GM04504 (cell line): ENCODE measurements around the gene NHEJ1.

ENCODE experiments used
- DNase-seq: peaks from one replicate; pipeline ENCODE4 v3.0.0-alpha.2; 2012; ENCODE audit warnings: low read depth

The NHEJ1 gene

DNA sequence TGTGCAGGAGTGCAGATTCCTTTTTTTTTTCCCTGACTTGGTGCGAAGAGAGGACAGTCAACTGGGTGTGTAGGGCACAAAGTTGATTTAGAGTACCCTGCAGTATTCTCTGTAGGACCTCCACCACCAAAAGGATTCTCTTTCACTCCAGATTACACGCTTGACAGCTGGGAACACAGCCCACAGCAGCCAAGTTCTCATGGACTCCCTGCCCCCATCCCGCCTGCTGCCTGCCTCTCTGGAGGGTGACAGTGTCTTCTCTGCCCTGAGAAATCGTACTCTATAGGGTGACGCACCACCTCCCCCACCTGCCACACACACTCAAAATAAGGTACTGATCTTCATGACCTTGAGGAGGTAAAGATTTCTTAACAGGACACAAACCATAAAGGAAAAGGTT, 73.3 kb downstream of the NHEJ1 start:
- no peak for DNase-seq

DNA sequence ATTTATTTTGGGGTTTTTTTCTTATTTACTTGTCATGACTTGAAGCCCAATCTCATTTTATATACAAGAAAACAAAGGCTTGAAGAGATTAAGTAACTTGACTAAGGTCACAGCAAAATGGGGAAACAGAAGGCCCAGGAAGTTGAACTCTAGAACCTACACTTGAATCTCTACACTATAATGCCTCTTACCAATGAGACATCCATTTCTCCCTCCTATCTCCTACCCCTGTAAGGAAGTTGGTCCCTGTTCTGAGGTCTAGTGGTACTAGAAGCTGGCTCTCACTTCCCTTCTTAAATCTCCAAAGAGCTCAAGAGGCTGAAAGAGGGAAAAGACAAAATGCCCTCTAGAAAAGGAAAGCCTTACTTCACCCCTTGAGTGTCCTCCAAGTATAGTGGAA, 74.4 kb downstream of the NHEJ1 start:
- DNase-seq: no peak

DNA sequence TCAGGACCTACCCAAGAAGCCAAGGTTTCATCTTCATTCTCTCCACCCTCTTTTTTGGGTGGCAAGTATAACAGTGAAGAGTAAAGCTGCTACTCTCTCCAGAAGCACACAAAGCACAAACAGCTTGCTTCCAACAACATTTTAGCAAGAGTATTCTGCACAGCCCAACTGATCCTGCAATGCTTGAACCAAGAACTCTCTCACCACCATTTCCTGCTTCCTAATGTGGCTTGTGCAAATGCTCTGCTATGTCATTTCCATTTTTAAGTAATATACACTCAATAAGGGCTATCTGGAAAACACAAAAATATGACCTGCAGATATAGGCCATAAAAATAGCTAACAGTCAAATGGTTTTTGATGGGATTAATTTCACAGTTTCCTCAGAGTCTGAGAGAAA, 75.8 kb downstream of the NHEJ1 start:
- DNase-seq: no peak

DNA sequence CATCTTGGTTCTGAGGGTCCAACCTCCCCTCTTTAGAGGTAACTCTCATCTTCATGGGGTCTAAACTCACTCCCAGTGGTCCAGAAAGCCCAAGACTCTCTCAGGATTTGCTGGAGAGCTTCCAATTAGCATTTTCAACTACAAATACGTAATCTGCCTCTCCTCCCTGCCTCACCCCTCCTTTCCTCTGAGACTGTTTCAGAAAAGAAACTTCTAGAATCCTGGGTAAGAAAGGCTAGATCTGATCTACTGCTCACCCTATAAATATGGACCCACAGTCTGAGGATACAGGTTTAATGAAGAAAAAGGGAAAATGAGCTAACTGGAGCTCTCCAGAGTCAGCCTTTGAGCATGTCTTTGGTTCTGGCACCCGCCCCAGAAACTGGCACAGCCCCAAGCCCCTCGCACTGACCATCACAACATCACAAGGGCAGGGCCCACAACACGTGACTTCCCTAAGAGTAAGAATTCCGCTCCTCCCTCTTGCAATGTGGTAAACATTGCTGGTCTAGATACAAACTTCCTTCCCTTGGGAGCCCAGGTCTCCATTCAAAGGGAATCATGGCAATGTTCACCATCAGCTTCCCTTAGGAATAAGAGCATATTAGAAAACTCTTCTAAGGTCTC, 78.2 kb downstream of the NHEJ1 start:
- no peak for DNase-seq

DNA sequence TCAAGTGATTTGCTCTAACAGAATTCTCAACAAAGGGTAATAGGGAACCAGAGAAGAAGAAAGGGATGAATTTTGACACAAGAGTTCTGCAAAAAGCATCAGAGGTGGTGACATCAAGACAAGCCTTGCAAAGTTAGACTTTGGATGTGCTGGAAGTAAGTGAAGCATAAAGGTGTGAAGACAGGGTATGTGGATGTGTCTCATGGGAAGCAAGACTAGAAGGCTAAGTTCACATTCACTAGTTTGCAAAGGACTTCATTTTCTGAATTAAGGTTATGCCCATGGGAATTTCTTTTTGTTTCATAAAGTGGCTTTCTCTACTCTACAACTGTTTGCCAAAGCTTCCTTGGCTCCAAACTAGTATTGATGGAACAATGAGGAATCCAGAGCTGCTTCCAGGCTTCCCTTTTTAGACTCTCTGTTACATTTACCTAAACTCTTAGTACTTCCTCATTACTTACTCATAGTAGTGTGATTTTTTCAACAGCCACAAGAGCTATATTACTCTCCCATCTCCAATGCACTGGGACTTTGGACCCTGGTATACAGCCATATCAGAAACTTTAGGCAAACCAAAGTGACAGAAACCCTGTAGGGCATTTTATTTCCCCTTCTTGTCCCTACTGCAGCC, 78.8 kb downstream of the NHEJ1 start:
- no peak for DNase-seq

DNA sequence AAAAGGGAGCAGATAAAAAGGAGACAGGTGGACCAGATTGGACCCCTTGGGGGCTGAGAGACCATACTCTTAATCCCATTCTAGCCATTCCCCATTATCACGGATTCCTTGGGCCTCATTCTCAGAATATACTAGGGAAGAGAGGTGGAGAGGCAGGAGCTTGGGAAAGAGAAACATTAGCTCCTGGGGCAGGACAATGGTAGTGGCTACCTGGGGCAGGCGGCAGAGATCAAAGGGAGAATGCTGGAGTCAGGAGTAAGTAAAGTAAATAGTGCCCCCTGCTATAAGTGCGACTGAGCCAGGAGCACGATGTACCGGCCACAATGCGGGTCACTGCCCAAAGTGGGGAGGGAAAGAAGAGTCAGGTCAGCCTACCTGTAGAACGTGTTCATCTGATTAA, 79.5 kb downstream of the NHEJ1 start:
- DNase-seq: no peak

DNA sequence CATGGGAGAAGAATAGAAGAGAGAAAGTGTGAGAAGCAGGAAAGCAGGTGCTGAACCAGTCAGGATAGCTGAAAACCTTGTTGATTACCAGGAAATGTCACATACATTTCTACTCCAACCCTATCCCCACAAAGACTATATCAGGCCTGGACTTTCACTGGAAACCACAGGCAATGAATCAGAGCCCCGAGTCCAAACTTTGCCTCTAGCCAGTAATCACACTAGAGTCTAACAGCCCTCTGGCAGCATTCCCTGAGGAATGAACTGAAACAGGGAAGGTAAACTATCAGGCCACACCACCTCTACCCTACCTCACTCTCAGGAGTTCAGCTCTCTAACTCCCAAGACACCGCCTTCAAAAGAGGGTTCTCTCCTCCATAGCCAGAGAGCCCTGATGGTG, 81.2 kb downstream of the NHEJ1 start:
- no peak for DNase-seq

DNA sequence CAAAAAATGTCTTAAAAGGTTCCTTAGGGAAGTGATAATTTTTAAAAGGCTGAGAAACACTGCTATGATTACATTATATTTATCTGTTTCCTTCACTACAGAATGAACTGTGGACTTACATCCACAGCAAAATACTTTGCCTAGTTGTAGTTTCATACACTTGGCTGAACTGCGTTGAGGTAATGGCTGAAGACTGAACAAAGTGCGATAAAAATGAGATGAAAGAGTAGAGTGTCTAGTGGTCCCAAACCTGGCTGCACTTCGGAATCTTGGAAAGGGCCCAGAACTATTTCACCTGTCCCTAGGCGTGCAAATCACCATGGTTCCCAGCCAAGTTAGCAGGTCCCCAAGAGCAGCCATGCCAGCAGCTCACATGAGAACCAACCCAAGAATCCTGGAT, 81.7 kb downstream of the NHEJ1 start:
- no peak for DNase-seq

DNA sequence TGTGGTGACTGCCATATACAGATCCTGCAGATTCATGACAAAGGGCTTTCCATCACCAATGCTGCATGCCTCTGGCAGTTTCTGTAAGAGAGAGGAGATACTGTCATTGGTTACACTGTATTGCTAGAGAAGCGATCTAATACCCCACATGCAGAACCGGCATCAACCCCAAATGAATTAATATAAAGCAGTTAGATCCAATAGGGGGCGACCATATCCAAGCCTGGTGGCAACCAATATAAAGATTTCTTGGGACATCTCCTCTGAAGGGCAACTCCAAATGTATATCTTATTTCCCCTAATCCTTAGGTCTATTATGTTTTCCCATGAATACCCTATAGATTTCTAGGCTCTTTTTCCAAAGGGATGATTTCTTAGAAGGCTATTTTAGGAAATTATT, 82.5 kb downstream of the NHEJ1 start:
- DNase-seq: no peak

DNA sequence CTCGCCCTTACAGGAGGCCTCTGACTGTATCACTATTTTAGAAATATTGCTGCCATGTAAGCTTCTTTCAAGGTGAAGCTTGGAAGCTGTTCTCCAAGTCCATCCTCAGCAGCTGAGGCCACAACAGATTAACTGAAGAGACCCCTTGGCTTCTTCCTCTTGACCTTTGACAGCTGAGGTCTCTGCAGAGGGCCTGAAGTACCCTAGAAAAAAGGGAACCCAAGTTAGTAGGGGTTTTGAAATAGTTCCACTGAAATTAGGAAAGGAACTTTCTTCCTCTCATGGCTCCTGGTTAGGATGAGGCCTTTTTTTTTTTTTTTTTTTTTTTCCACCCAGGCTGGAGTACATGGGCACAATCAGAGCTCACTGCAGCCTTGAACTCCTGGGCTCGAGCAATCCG, 84.4 kb downstream of the NHEJ1 start:
- DNase-seq: no peak

DNA sequence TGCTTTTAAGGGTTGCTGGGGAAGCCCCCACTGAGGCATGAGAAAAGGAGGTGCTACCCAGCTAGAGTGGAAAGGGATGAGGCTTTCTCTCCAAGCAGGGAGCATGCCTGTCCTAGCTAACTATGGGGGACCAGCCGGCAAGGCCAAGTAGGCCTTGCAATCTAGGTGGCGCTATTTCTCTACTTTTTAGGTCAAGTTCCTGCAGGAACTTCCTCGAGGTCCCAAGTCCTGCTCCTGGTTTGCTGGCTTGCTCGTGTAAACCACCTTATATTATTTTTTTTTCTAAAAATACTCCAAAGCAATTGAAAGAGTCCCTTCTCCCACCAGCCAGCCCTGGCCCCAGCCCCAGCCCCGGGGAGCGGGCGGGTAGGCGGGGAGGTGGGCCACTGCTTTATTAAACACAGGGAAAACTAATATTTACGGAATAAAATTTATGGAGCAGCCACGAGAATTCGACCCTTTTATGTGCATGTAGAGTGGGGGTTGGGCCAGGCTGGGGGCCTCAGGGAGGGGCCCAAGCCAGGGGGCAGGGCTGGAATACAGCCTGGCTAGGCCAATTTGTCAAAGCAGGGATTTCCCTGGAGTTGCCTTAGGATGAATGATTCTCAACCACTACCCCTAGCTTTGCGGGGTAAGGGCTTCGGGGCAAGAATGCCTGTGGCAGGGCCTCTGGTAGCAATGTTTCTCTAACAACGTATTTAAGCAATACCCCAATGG, 87.0 kb downstream of the NHEJ1 start:
- peak; percentile 14 for DNase-seq

DNA sequence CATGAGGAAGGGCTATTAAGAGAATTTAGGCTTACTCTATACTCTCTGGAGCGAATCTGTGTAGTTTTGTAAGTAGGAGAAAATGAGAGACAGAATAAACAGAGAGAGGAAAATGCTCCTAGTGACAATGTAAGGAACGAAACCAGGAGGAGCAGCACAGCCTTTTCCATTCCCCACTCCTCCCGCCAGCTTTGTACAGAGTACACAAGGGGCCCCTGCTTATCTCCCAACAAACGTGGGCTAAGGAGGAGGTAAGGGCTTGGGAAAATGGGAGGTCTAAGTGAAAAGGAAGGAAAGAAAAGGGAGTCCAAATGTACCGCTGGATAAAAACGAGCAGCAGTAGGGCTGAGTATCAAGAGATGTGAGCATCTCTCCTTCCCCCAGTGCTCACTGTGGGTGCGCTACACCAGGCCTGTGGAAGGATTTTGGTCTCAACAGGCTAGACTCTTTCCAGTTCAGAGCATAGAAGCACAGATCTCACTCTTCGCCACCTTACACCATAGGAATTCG, 87.8 kb downstream of the NHEJ1 start:
- no peak for DNase-seq

DNA sequence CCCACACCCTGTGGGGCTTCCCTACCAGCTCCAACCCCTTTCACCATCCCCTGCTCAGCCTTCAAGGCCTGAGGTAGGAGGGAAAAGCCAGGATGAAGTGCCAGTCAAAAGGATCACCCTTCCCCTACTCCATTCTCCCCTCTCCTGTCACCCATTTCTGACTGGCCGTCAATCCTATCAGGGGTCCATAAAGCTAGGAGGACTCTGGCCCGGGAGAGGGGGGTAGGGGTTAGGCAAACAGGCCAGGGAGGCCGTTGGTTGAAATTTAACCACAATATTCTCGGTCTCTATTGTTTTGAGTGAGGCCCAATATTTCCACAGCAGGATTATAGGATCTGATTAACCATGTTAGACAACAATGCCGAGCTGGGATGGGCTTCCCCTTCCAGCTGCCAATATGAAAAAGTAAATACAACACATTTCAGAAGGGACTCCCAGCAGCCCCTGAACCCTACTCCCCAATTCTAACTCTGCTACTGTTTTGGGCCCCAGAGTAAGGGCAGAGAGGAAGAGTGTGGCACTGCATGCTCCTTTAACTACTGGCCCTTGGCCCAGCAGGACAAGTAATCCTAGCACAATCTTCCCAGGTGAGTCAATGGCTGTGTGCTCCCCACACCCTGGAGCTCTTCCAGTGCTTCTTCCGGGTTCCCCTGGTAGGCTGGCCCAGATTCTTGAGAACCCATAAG, 89.3 kb downstream of the NHEJ1 start:
- DNase-seq: peak; percentile 13

DNA sequence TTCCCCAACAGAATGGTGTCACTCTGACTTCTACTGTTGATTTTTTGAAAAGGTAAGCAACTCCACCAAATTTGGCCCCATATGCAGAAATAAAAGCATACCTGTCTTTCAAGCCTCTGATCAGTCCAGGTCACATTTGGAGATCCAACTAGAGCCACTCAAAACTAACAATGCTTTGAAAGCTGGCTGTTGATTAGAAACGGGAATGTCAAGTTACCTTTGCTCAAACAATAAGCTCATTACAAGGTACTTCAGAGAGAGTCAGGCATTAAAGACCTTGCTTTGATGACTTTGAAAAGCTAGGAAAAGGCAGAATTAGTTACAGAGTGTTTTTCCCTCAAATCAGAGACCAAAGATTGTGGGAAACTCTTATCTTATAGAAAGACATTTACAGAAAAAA, 95.1 kb downstream of the NHEJ1 start:
- no peak for DNase-seq

DNA sequence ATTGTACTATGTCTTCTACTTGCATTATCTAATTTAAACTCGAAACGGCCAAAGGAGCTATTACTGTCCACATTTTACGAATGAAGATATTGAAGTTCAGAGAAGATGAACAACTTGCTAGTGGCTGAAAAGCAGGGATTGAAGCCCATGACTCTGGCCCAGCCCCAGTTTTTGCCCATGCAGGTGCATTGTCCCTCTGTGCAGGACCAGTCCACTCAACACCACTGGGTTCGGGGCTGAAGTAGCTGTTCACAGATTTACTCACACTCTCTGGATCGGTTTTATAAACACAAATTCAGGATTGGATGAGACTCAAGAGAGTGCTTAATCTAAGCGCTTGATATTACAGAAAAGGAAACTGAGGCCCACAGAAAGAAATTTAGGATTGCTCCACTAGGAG, 98.5 kb downstream of the NHEJ1 start:
- DNase-seq: no peak

DNA sequence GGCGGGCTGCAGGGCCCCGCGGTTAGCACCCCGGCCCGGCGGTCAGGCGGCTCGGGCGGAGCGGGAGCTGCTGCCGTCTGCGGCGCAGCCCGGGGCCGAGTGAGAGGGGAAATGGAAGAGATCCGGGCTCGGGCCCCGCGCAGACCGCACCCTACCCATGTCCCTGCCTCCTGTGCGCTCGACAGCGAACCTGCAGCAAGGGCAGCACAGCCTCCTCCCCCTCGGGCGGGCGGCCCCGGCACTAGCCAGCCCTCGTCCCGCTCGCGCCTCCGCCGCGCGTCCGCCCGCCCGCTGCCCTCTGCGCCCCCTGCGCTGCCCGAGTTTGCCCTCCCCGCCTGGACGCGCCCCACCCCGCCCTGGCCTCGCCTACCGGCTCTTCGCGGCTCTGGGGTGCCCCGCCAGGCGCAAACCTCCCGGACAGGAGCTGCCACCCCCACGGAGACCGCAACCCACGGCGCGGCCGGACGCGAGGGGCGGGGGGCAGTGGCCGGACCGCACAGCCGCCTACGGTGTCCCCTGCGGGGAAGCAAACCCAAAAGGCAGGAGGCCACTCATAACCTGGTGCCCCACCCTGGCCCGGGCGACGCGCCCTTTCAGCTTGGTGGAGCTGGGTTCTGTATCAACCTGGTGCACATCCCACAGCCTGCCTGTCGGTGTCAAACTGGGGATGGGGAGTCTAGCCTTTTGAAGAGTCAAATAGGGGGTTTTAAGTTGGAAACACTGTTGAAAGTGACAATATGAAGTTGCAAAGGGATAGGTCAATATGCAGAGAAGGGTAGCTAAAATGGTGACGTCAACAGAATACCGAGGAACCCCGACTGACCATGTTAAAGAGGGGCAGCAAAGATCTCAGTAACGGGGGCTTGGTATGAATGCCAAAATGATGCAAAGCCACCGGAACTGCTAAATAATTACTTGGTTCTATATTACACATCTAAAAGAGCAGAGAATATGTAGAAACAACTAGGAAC, 99.5 kb downstream of the NHEJ1 start, which contains the start of gene IHH:
TSS of gene IHH (minus strand) at position 101 of the 971 bp plus-strand sequence. CDS start 454 bp downstream, outside the sequence.
- DNase-seq: no peak

DNA sequence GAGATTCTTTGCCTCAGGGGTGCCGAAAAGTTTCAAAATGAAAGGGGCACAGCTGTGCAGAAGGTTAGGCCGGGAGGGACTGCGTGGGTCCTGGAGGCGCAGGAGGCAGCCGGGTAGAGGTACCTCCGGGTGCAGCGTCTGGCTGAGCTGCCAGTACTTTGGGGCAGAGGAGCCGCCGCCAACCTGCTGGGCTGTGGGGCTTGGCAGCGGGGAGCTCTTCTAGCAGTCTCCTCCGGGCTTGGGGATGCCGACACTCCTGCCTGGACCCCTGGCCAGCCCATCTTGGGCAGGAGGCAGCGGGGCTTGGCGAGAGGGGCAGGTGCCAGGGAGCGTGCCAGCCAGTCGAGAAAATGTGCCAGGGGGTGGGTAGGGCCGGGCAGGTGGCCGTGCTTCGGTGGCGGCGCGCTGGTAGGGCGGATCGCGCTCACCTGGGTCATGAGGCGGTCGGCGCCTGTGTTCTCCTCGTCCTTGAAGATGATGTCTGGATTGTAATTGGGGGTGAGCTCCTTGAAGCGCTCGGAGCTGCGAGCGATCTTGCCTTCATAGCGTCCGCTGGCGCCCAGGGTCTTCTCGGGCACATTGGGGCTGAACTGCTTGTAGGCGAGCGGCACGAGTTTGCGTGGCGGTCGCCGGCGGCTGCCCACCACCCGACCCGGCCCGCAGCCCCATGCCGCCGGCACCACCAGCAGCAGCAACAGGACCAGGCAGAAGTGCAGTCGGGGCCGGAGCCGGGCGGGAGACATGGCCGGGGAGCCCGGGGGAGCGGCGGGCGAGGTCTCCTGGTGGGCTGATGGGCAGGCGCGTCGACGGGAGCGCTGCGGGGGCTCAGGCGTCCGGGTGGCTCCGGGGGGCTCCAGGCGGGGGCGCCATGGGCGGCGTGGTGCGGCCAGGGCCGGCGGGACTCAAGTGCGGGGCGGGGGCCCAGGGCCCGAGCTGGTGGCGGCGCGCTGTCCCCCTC, 100.6 kb downstream of the NHEJ1 start:
- no peak for DNase-seq

DNA sequence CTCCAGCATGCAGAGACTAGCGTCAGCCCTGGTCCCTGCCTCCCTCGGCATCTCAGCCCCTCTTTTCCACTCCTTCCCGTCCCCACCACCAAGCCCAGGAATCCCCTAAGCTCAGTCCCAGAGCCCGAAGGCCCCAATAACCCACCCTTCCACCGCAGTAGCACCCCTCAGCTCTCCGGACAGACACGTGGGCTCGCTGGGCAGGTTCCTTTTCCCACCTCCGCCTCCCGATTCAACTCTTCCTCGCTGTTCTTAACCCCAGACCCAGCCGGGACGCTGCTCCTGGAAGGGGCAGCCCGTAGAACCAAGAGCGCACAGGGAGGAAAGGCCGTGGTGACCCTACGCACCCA, 101.3 kb downstream of the NHEJ1 start:
- DNase-seq: no peak

DNA sequence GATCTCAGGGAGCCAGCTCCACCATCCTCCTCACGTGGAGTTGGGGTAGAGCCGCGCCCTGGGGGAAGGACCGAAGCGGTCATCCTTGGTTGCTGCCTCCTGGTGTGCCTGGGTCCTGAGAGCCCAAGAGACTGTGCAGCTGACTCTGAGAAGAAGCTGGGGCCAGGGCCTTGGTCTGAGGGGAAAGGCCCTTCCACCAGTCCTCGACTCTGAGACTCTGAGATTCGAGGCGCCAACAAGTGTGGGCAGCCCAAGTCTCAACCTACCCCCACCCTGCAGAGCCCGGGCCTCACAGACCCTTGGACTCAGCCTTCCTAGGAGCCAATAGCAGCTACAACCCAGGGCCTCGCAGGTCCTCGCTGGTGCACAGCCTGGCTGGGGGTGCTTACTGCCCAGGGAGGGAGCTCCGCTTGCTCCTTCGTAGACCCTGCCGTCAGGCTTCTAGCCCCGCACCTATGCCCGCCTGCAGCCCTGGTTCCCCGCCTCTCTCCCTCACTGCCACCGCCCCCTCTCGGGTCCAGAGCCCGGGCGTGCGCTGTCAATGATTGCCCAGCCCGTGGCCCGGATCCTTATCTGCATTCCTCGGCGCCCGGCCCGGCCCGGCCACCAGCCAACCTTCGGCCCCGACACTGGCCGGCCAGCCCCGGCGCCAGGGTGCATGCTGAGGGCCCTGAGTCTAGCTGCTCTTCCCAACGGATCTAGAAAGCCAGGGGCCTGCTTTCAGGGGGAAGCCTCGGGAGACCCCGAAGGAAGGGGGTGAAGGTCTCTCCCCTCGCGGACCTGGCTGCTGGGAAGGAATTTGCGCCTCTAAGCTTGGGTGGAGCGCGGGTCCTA, 101.9 kb downstream of the NHEJ1 start:
- no peak for DNase-seq
